Measurements from ENCODE around the gene CAMSAP1.

The CAMSAP1 gene

DNA sequence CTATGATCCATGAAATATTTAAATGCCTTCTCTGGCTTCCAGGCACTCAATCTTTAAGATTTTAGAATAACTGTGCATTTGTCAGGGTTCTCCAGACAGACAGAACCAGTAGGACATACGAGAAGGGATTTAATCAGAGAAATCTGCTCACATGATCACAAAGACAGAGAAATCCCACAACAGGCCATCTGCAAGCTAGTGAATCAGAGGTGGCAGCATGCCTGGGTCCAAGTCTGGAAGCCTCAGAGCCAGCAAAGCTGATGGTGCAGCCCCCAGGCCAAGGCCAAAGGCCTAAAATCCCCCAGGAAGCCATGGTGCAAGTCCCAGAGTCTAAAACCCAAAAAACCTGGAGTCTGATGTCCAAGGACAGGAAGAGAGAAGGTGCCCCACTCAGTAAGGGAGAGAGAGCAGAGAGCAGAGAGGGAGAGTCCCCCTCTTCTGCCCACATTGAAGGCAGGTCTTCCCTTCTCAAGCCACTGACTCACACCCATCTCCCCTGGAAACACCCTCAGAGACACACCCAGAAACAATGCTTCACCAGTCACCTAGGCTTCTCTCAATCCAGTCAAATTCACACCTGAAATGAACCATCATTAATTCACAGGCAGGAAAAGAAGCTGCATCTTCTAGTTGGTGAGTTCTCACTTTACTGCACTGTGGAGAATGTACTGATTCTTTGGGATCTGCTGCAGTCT, 48.7 kb downstream of the CAMSAP1 start:
- Histone ChIP-seq H3K36me3 (ENCODE audit: insufficient read depth, low read length) (peaks cover 2% of the 10 kb centered on the region), H3K27me3 (ENCODE audit: control insufficient read depth, insufficient read depth, low read length) (no peaks in the 10 kb centered on the region), H3K9ac (ENCODE audit: low read depth, low read length) (no peak overlapping the region), H3K4me1 (ENCODE audit: control insufficient read depth, insufficient read depth, low read length) (peaks cover 15% of the 10 kb centered on the region), H3K4me2 (ENCODE audit: low read length) (no peak overlapping the region), H3K9me3 (replicated peaks; ENCODE audit: low read length) (no peaks in the 10 kb centered on the region), H3K4me3 (ENCODE audit: low read length) (no peak overlapping the region)

GRCh38 chr9:135857843-135858242, 49.5 kb downstream of the CAMSAP1 start:
- H3K27me3 ChIP-seq (ENCODE audit: control insufficient read depth, insufficient read depth, low read length) = no peaks in the 10 kb centered on the region
- H3K4me2 ChIP-seq (ENCODE audit: low read length) = no peak overlapping the region
- peaks cover 15% of the 10 kb centered on the region for H3K4me1 ChIP-seq (ENCODE audit: control insufficient read depth, insufficient read depth, low read length)
- no peaks in the 10 kb centered on the region for H3K9me3 ChIP-seq (replicated peaks; ENCODE audit: low read length)
- H3K36me3 ChIP-seq (ENCODE audit: insufficient read depth, low read length) = peaks cover 2% of the 10 kb centered on the region
- H3K9ac ChIP-seq (ENCODE audit: low read depth, low read length) = no peak overlapping the region
- no peak overlapping the region for H3K4me3 ChIP-seq (ENCODE audit: low read length)

GRCh38 chr9:135857371-135857786, 50.0 kb downstream of the CAMSAP1 start:
- H3K9ac ChIP-seq (ENCODE audit: low read depth, low read length) = no peak overlapping the region
- H3K36me3 ChIP-seq (ENCODE audit: insufficient read depth, low read length) = peaks cover 2% of the 10 kb centered on the region
- peaks cover 15% of the 10 kb centered on the region for H3K4me1 ChIP-seq (ENCODE audit: control insufficient read depth, insufficient read depth, low read length)
- no peak overlapping the region for H3K4me3 ChIP-seq (ENCODE audit: low read length)
- H3K9me3 ChIP-seq (replicated peaks; ENCODE audit: low read length) = no peaks in the 10 kb centered on the region
- no peaks in the 10 kb centered on the region for H3K27me3 ChIP-seq (ENCODE audit: control insufficient read depth, insufficient read depth, low read length)
- no peak overlapping the region for H3K4me2 ChIP-seq (ENCODE audit: low read length)

GRCh38 chr9:135851748-135852147, 55.6 kb downstream of the CAMSAP1 start:
- Histone ChIP-seq H3K4me3 (ENCODE audit: low read length) (no peak overlapping the region), H3K4me2 (ENCODE audit: low read length) (no peak overlapping the region), H3K27me3 (ENCODE audit: control insufficient read depth, insufficient read depth, low read length) (no peaks in the 10 kb centered on the region), H3K4me1 (ENCODE audit: control insufficient read depth, insufficient read depth, low read length) (peaks cover 6% of the 10 kb centered on the region), H3K36me3 (ENCODE audit: insufficient read depth, low read length) (peaks cover 22% of the 10 kb centered on the region), H3K9me3 (replicated peaks; ENCODE audit: low read length) (no peaks in the 10 kb centered on the region), H3K9ac (ENCODE audit: low read depth, low read length) (no peak overlapping the region)

DNA sequence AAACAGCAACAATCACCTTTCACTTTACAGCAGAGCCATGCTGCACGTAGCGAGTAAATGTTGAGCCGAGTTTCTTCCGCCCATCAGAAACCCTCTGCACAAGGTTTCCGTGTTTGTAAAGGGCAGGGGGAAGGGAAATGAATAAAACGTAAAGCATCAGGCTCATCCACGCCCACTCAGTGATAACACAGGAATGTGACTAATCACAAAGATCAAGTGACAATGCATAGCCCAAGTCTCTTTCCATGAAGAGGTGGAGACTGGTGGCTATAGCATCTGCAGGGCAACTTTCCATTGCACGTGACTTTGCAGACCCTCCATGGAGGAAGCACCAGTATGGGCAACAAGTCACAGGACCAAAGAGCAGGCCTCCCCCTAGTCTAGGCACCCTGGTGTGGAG, 56.6 kb downstream of the CAMSAP1 start:
- Histone ChIP-seq H3K36me3 (ENCODE audit: insufficient read depth, low read length) (peaks cover 22% of the 10 kb centered on the region), H3K4me3 (ENCODE audit: low read length) (no peak overlapping the region)

GRCh38 chr9:135849181-135849580, 58.2 kb downstream of the CAMSAP1 start:
- H3K4me1 ChIP-seq (ENCODE audit: control insufficient read depth, insufficient read depth, low read length) = peaks cover 6% of the 10 kb centered on the region
- H3K4me2 ChIP-seq (ENCODE audit: low read length) = no peak overlapping the region
- H3K36me3 ChIP-seq (ENCODE audit: insufficient read depth, low read length) = peaks cover 22% of the 10 kb centered on the region
- no peak overlapping the region for H3K9ac ChIP-seq (ENCODE audit: low read depth, low read length)
- no peaks in the 10 kb centered on the region for H3K27me3 ChIP-seq (ENCODE audit: control insufficient read depth, insufficient read depth, low read length)
- H3K9me3 ChIP-seq (replicated peaks; ENCODE audit: low read length) = no peaks in the 10 kb centered on the region
- no peak overlapping the region for H3K4me3 ChIP-seq (ENCODE audit: low read length)

More for the DNA sequence above, 56.6 kb downstream of the CAMSAP1 start:
- Histone ChIP-seq H3K4me2 (ENCODE audit: low read length) (no peak overlapping the region), H3K4me1 (ENCODE audit: control insufficient read depth, insufficient read depth, low read length) (peaks cover 6% of the 10 kb centered on the region), H3K27me3 (ENCODE audit: control insufficient read depth, insufficient read depth, low read length) (no peaks in the 10 kb centered on the region), H3K9me3 (replicated peaks; ENCODE audit: low read length) (no peaks in the 10 kb centered on the region), H3K9ac (ENCODE audit: low read depth, low read length) (no peak overlapping the region)

DNA sequence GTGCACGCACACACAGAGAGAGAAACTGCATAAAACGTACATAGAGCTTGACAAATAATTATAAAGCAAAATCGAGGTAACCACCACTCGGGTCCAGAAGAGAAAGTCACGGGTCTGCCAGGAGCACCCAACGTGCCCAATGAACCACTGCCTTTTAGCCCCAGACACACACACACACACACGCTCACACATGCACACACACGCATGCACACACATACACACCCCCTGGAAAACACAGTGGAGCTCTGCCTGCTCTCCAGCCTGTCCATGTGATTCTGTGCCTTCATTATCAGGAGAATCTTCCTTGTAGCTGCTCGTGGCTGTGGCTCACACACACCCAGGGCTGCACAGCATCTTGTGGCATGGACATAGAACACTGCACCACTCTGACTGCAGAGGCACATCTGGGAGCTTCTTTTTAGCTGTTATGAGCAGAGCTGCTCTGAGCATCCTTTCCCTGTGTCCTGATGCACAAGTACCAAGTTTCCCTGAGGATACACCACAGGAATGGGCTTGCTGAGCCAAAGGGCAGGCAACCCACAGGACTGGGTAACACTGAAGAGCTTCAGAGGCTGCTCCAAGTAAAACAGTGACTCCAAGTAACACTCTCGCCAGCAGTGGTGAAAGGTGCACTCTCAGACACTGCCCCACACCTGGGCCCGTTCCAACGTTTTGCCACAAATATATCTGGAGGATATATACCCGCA, 58.9 kb downstream of the CAMSAP1 start:
- H3K27me3 ChIP-seq (ENCODE audit: control insufficient read depth, insufficient read depth, low read length) = no peaks in the 10 kb centered on the region
- no peak overlapping the region for H3K4me3 ChIP-seq (ENCODE audit: low read length)
- no peak overlapping the region for H3K9ac ChIP-seq (ENCODE audit: low read depth, low read length)
- peaks cover 20% of the 10 kb centered on the region for H3K36me3 ChIP-seq (ENCODE audit: insufficient read depth, low read length)
- H3K4me2 ChIP-seq (ENCODE audit: low read length) = no peak overlapping the region
- H3K4me1 ChIP-seq (ENCODE audit: control insufficient read depth, insufficient read depth, low read length) = peaks cover 6% of the 10 kb centered on the region
- H3K9me3 ChIP-seq (replicated peaks; ENCODE audit: low read length) = no peaks in the 10 kb centered on the region

GRCh38 chr9:135847833-135848232, 59.5 kb downstream of the CAMSAP1 start:
- no peaks in the 10 kb centered on the region for H3K9me3 ChIP-seq (replicated peaks; ENCODE audit: low read length)
- no peaks in the 10 kb centered on the region for H3K27me3 ChIP-seq (ENCODE audit: control insufficient read depth, insufficient read depth, low read length)
- H3K4me2 ChIP-seq (ENCODE audit: low read length) = no peak overlapping the region
- no peak overlapping the region for H3K9ac ChIP-seq (ENCODE audit: low read depth, low read length)
- H3K4me3 ChIP-seq (ENCODE audit: low read length) = no peak overlapping the region
- H3K4me1 ChIP-seq (ENCODE audit: control insufficient read depth, insufficient read depth, low read length) = peaks cover 6% of the 10 kb centered on the region
- H3K36me3 ChIP-seq (ENCODE audit: insufficient read depth, low read length) = peaks cover 20% of the 10 kb centered on the region

DNA sequence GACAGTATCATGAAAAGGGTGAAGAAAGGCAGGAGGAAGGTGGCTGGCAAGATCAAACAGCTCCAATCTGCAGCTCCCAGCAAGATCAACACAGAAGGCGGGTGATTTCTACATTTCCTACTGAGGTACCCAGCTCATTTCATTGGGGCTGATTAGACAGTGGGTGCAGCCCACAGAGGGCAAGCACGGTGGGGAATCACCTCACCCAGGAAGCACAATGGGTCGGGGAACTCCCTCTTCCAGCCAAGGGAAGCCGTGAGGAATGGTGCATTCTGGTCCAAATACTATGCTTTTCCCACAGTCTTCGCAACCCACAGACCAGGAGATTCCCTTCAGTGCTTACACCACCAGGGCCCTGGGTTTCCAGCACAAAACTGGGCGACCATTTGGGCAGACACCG, 66.8 kb downstream of the CAMSAP1 start:
- H3K4me3 ChIP-seq (ENCODE audit: low read length) = no peak overlapping the region
- H3K4me1 ChIP-seq (ENCODE audit: control insufficient read depth, insufficient read depth, low read length) = no peaks in the 10 kb centered on the region
- no peak overlapping the region for H3K4me2 ChIP-seq (ENCODE audit: low read length)
- H3K9me3 ChIP-seq (replicated peaks; ENCODE audit: low read length) = no peaks in the 10 kb centered on the region
- H3K9ac ChIP-seq (ENCODE audit: low read depth, low read length) = no peak overlapping the region
- H3K36me3 ChIP-seq (ENCODE audit: insufficient read depth, low read length) = peaks cover 13% of the 10 kb centered on the region
- H3K27me3 ChIP-seq (ENCODE audit: control insufficient read depth, insufficient read depth, low read length) = no peaks in the 10 kb centered on the region

DNA sequence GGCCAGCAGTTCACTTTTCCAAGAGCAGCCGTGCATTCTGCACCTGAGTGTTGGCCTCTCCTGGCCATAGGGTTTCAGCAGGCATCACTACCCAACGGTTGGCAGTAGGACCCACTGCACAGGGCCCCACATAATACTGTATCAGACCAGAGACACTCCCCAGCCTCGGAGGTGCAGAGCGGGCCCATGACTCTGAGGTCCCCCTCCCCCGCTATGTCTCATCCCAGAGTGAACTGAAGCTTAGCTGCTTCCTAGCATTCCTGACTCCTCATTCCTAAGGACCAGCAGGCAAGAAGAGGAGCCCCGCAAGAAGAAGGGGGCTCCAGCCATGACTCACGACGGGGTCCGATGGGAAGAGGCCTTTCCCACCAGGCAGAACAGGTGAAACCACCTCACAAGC, 67.2 kb downstream of the CAMSAP1 start:
- Histone ChIP-seq H3K4me2 (ENCODE audit: low read length) (no peak overlapping the region), H3K9me3 (replicated peaks; ENCODE audit: low read length) (no peaks in the 10 kb centered on the region), H3K27me3 (ENCODE audit: control insufficient read depth, insufficient read depth, low read length) (no peaks in the 10 kb centered on the region), H3K4me1 (ENCODE audit: control insufficient read depth, insufficient read depth, low read length) (no peaks in the 10 kb centered on the region), H3K9ac (ENCODE audit: low read depth, low read length) (no peak overlapping the region), H3K4me3 (ENCODE audit: low read length) (no peak overlapping the region), H3K36me3 (ENCODE audit: insufficient read depth, low read length) (peaks cover 13% of the 10 kb centered on the region)

- Histone ChIP-seq H3K36me3 (ENCODE audit: insufficient read depth, low read length) (peaks cover 13% of the 10 kb centered on the region), H3K4me2 (ENCODE audit: low read length) (no peak overlapping the region), H3K4me3 (ENCODE audit: low read length) (no peak overlapping the region)
These were observed 67.8 kb downstream of the CAMSAP1 start for GRCh38 chr9:135839516-135839915.

GRCh38 chr9:135835131-135835530, 72.2 kb downstream of the CAMSAP1 start:
- Histone ChIP-seq H3K9me3 (replicated peaks; ENCODE audit: low read length) (no peaks in the 10 kb centered on the region), H3K4me1 (ENCODE audit: control insufficient read depth, insufficient read depth, low read length) (no peaks in the 10 kb centered on the region), H3K27me3 (ENCODE audit: control insufficient read depth, insufficient read depth, low read length) (no peaks in the 10 kb centered on the region), H3K4me2 (ENCODE audit: low read length) (no peak overlapping the region), H3K4me3 (ENCODE audit: low read length) (no peak overlapping the region), H3K9ac (ENCODE audit: low read depth, low read length) (no peak overlapping the region), H3K36me3 (ENCODE audit: insufficient read depth, low read length) (peaks cover 5% of the 10 kb centered on the region)

More at GRCh38 chr9:135839516-135839915, 67.8 kb downstream of the CAMSAP1 start:
- Histone ChIP-seq H3K9ac (ENCODE audit: low read depth, low read length) (no peak overlapping the region), H3K9me3 (replicated peaks; ENCODE audit: low read length) (no peaks in the 10 kb centered on the region), H3K27me3 (ENCODE audit: control insufficient read depth, insufficient read depth, low read length) (no peaks in the 10 kb centered on the region), H3K4me1 (ENCODE audit: control insufficient read depth, insufficient read depth, low read length) (no peaks in the 10 kb centered on the region)

Measured in skeletal muscle satellite cell (primary cell).